ENCODE measurements around the gene MICAL2.

Gene MICAL2

GRCh38 chr11:12110714-12111548 is 541 bp downstream of the MICAL2 start:
- H3K4me3 ChIP-seq (ENCODE audit: low read length), result peak overlapping the region; percentile 83
- no peak for TF ChIP-seq CTCF (IDR thresholded peaks at IDR 0.05; ENCODE audit: insufficient read depth, low read depth, low read length, missing control alignments)
- DNase-seq (ENCODE audit: low read depth), result no peak

- H3K4me3 ChIP-seq (ENCODE audit: low read length), result peak overlapping the region; percentile 83
- TF ChIP-seq CTCF (IDR thresholded peaks at IDR 0.05; ENCODE audit: insufficient read depth, low read depth, low read length, missing control alignments), result no peak
- no peak for DNase-seq (ENCODE audit: low read depth)
These were observed 1.4 kb downstream of the MICAL2 start for GRCh38 chr11:12111549-12112520.

DNA sequence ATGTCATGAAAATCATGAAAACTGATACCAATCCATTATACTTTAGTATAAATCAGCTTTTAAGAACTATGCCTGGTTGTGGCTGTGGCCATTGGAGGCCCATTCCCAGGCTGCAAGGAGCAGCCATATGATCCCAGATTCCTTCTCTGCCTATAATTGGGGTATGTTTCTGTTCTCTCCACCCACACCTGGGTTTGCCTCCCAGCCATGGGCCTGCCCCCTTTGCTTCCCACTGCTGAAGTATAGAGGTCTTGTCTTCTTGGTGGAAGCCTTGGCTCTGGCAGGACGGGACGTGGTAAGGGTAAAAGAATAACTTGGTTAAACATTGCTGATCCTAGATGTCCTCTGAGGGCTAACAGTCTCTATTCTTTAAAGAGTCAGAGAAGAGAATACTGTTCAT is 2.4 kb downstream of the MICAL2 start:
- H3K4me3 ChIP-seq (ENCODE audit: low read length), result no peak overlapping the region
- no peak for DNase-seq (ENCODE audit: low read depth)
- no peak for TF ChIP-seq CTCF (IDR thresholded peaks at IDR 0.05; ENCODE audit: insufficient read depth, low read depth, low read length, missing control alignments)

DNA sequence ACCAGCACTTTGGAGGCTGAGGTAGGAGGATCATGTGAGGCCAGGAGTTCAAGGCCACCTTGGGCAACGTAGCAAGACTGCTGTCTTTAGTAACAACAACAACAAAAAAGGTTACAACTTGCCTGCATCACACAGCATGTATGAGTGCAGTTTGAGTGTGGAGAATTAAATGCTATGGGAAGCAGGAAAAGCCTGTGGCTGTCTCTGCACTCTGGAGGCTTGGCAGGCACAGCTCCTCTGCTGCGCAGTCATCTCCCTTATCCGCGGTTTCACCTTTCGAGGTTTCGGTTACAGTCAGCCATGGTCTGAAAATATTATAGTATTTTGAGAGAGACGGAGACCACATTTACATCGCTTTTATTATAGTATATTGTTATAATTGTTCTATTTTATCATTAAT is 2.9 kb downstream of the MICAL2 start:
- no peak overlapping the region for H3K4me3 ChIP-seq (ENCODE audit: low read length)
- no peak for DNase-seq (ENCODE audit: low read depth)
- TF ChIP-seq CTCF (IDR thresholded peaks at IDR 0.05; ENCODE audit: insufficient read depth, low read depth, low read length, missing control alignments), result no peak

DNA sequence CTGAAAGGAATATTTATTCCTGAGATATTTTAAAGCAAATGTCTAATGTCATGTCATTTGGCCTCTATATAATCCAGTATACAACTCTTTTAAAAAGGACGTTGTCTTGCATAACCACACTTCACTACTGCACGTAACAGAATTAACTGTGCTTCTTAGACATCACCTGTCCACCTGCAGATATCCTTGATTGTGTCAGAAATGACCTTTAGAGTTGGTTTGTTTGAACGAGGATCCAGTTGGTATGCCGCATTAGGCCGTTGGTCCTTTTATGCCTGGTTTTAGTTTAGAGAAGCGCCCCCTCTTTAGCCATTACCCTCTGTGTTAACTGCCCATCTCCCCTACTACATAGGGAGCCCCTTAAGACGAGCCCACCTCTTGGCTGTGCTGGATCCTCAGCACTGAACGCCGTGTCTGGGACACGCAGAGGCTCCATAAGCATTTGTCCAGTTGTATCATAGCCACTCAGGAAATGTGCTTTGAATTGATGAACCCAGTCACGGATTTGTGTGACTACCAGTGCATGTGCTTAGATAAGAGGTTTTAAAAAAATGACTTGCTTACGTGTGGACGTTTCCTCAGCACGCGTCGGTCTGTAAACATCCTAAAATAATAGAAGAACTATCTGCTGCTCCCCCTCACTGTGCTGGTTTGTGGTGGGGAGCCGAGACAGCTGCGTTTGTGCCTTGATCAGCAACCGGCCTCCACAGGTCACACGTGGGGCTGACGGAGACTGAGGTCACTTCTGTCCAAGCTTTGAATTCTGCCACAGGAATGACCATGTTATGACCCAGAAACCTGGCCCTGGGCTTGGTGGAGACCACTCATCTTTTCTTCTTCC is 4.0 kb downstream of the MICAL2 start:
- no peak for TF ChIP-seq CTCF (IDR thresholded peaks at IDR 0.05; ENCODE audit: insufficient read depth, low read depth, low read length, missing control alignments)
- no peak for DNase-seq (ENCODE audit: low read depth)
- H3K4me3 ChIP-seq (ENCODE audit: low read length), result no peak overlapping the region

GRCh38 chr11:12116425-12117032 is 6.1 kb downstream of the MICAL2 start:
- TF ChIP-seq CTCF (IDR thresholded peaks at IDR 0.05; ENCODE audit: insufficient read depth, low read depth, low read length, missing control alignments), result no peak
- no peak for DNase-seq (ENCODE audit: low read depth)
- H3K4me3 ChIP-seq (ENCODE audit: low read length), result no peak overlapping the region

All from epithelial cell of esophagus (primary cell).